Stimulated activated CD8-positive, alpha-beta memory T cell treated with anti-CD3 and anti-CD28 coated beads, Interleukin-12 subunit alpha, Interleukin-12 subunit beta, amount 100 ng/mL, for 24 hours (primary cell): ENCODE data around the gene LMF1.
"Not testable (repeated sequence)": the region's sequence is repeated elsewhere in the genome, so short reads cannot be mapped to it uniquely, and the experiment has no call there.

Experiments used
- DNase-seq: peaks from one replicate; pipeline ENCODE4 v3.0.0-alpha.2; 2020; ENCODE audit errors: extremely low read depth

The LMF1 gene

GRCh38 chr16:869823-870641 is 100.8 kb downstream of the LMF1 start:
- DNase-seq = no peak

GRCh38 chr16:868846-869822 is 101.7 kb downstream of the LMF1 start:
- DNase-seq = no peak

GRCh38 chr16:868386-868755 is 102.4 kb downstream of the LMF1 start:
- no peak for DNase-seq

- DNase-seq = no peak
Measured at GRCh38 chr16:867421-868385, 103.1 kb downstream of the LMF1 start.

DNA sequence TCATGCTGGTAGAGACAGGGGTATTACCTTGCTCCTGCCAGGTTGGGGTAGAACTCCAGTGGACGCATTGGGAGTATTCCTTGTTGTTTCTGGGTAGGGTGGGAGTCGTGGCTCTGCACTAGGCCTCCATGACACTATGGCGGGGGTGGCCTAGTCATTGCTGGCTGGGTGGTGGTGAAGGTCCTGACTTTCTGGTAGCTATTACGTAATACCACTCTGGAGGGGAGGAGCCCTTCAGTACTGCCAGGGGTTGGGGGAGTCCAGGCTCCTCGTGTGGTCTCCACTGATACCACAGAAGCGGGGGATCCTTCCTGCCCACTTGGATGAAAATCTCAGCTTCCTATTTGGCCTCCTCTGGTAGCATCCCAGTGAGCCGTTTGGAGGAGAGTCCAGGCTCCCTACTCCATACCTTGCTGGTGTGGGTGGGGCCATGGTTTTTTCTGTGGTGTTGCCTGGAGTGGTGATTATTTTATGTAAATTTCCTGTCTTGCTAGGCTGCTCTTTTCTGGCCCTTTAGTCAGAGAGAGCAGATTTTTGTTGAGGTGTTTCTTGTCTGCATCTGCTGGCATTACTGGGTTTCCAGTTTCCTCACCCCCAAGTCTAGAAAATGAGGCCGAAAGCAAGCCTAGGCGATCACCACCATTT is 104.4 kb downstream of the LMF1 start:
- no peak for DNase-seq

GRCh38 chr16:865026-865425 is 105.8 kb downstream of the LMF1 start:
- DNase-seq = no peak

DNA sequence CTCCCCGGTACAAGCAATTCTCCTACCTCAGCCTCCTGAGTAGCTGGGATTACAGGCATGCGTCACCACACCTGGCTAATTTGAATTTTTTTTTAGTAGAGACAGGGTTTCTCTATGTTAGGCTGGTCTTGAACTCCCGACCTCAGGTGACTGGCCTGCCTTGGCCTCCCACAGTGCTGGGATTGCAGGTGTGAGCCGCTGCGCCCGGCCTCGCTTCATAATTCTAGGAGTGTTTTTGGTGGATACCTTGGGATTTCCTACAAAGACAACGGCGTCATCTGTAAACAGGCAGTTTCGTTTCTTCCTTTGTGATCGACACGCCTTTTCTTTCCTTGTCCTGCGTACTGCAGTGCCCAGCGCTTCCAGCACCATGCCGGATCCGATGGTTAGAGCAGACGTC is 109.3 kb downstream of the LMF1 start:
- DNase-seq = no peak

DNA sequence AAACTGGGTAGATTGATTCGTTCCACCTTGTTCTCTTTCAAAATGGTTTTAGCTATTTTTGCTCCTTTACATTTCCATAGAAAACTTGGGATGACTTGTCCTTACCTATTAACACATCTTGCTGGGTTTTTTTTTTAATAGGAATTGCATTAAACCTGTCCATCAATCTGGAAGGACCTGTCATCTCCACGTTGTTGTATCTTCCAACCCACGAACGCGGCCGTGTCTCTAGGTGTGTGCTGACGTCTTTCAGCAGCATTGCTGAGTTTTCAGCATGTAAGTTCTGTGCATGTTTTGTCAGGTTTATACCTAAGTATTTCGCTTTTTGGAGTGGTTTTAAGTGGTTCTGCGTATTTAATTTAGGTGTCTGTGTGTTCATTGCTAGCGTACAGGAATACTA is 109.9 kb downstream of the LMF1 start:
- DNase-seq = no peak

GRCh38 chr16:858971-859370 is 111.8 kb downstream of the LMF1 start:
- not testable (repeated sequence) for DNase-seq

- DNase-seq = not testable (repeated sequence)
Measured at GRCh38 chr16:858441-858840, 112.3 kb downstream of the LMF1 start.

DNA sequence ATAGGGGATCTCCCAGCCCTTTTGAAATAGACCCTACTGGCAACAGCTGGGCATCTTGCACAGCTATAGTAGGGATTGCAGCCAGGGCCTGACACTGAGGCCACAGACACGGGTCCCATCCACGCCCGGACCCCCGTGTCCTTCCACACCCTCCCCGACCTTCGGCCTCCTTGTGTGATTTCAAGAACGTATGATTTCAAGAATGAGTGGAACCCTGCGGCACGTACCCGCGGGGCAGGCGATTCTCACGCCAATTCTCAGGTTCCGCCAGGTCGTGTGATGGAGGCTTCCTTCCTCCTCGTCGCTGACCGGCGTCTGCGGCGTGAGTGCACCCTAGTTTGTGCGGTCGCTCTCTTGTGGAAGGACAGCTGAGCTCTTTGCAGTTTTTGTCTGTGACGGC is 114.0 kb downstream of the LMF1 start:
- DNase-seq = no peak

- no peak for DNase-seq
Measured at GRCh38 chr16:856101-856500, 114.7 kb downstream of the LMF1 start.

- no peak for DNase-seq
Measured at GRCh38 chr16:855471-855870, 115.3 kb downstream of the LMF1 start.

GRCh38 chr16:854808-855410 is 115.9 kb downstream of the LMF1 start:
- DNase-seq = no peak

DNA sequence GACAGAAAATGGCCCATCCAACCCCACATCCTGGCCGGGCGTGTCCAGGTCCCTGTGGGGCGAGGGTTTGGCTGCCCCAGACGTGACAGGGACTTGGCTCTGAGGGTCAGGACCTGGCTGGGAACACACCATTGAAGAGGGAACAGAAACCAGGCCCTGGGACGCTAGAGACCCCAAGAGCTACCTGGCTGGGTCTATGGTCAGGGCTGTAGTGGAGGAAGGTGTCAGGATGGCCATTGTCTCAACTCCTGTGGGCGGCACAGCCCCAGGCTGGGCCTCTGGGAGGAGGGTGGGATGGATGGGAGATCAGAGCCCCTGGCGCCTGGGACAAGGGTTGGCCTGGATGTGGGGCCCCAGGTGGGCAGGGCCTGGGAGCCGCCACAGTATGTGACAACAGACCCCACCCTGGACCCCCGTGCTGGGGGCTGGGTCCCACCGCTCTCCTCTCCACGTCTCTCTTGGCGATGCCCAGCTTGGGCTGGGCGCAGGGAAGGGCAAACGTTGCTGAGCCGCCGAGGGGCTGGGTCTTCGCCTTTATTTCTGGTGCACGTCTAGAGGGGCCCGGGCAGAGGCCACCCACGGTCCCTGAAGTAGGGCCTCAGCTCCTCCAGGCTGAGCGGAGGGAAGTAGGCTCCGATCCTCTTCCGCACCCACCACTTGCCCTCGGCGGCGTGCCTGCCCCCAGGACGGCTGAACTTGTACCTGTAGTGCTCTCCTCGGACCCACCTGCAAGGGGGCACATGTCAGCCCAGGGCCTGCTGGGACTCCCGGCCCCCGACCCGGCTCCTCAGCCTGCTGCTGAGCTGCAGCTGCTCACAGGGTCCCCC is 116.6 kb downstream of the LMF1 start:
- no peak for DNase-seq

- DNase-seq = no peak
Measured at GRCh38 chr16:853306-853705, 117.5 kb downstream of the LMF1 start.

- DNase-seq = no peak
Measured at GRCh38 chr16:852451-853185, 118.2 kb downstream of the LMF1 start.

- DNase-seq = no peak
Measured at GRCh38 chr16:851871-852270, 118.9 kb downstream of the LMF1 start.

DNA sequence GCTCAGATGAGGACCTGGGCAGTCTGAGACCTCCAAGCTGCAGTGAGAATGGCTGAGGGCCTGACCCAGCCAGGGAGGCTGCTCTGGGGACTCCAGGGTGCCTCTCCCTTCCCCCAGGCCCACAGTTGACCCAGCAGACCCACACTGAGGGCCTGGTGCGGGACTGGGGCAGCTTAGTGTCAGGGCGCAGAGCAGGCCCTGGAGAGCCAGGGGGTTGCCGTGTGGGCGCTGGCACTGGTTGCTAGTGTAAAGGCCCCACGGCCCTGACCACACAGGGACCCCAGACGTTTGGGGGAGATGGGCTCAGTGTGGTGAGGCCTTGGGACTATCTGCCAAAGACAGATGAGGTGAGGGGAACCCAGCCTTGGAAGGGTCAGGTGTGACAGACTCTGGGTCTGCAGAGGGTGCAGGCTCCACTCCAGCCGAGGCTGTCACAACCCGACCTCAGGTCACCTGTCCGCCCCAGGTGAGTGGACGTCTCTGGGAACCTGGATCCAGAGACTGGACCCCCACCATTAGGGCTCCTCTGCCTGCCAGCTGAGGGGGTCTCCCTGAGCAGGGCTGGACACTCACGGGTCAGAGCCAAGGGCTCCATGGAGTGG is 119.5 kb downstream of the LMF1 start:
- no peak for DNase-seq
